Osteoblast (primary cell): ENCODE results near the gene SRCIN1. TPM values are rescaled to one million over a fixed set of nuclear protein-coding genes. Genes with fewer than 3 reads are reported as not detected.

ENCODE experiments used
- DNase-seq: peaks from one replicate; pipeline ENCODE4 v3.0.0; 2011; ENCODE audit warnings: low spot score, mixed read lengths; ENCODE audit not compliant: insufficient read length; ENCODE audit errors: missing footprints
- H2AFZ ChIP-seq: 2 replicates; pipeline ENCODE4 v1.6.0; 2011; ENCODE audit warnings: mild to moderate bottlenecking, low read length
- H3K27ac ChIP-seq: 2 replicates; pipeline ENCODE4 v1.5.1; 2011; ENCODE audit warnings: mild to moderate bottlenecking, low read depth, low read length, moderate library complexity
- H3K27me3 ChIP-seq: 2 replicates; pipeline ENCODE4 v1.6.0; 2012; ENCODE audit warnings: mild to moderate bottlenecking, control low read depth, inconsistent platforms, low read length, moderate library complexity; ENCODE audit not compliant: insufficient read depth
- H3K36me3 ChIP-seq: 2 replicates; pipeline ENCODE4 v1.5.1; 2011; ENCODE audit warnings: mild to moderate bottlenecking, low read length, control low read depth, moderate library complexity; ENCODE audit not compliant: insufficient read depth
- H3K4me1 ChIP-seq: 2 replicates; pipeline ENCODE4 v1.5.1; 2011; ENCODE audit warnings: mild to moderate bottlenecking, low read length, control low read depth, moderate library complexity; ENCODE audit not compliant: insufficient read depth
- H3K4me2 ChIP-seq: 2 replicates; pipeline ENCODE4 v1.6.0; 2011; ENCODE audit warnings: mild to moderate bottlenecking, low read length; ENCODE audit not compliant: insufficient read depth
- H3K4me3 ChIP-seq: fragments of 200-600 bp; sonication (generic); 3 replicates; pipeline ENCODE4 v1.5.1; 2012; ENCODE audit warnings: mild to moderate bottlenecking, low read length, inconsistent platforms; ENCODE audit not compliant: insufficient read depth
- H3K79me2 ChIP-seq: 2 replicates; pipeline ENCODE4 v1.6.0; 2012; ENCODE audit warnings: mild to moderate bottlenecking, low read length, control low read depth, inconsistent platforms; ENCODE audit not compliant: insufficient read depth
- H3K9me3 ChIP-seq: 2 replicates; pipeline ENCODE4 v1.5.1; 2011; ENCODE audit warnings: low read depth, low read length, control low read depth
- H4K20me1 ChIP-seq: 2 replicates; pipeline ENCODE4 v1.6.0; 2012; ENCODE audit warnings: mild to moderate bottlenecking, low read length, control low read depth; ENCODE audit not compliant: insufficient read depth
- total RNA-seq: library from RNA; depleted of rRNA; stranded (reverse); fragments of >200 nt; gene quantifications from 2 replicates; pipeline ENCODE4 v1.2.3, GENCODE V29; 2012
- TF ChIP-seq, protein P1 (sequence below): IDR thresholded peaks from 2 replicates; pipeline ENCODE4 v1.5.1; 2011; ENCODE audit warnings: mild to moderate bottlenecking, low read depth, low read length, moderate library complexity; ENCODE audit errors: extremely low read depth

SRCIN1 gene
- total RNA-seq, 1 donor: not detected

DNA sequence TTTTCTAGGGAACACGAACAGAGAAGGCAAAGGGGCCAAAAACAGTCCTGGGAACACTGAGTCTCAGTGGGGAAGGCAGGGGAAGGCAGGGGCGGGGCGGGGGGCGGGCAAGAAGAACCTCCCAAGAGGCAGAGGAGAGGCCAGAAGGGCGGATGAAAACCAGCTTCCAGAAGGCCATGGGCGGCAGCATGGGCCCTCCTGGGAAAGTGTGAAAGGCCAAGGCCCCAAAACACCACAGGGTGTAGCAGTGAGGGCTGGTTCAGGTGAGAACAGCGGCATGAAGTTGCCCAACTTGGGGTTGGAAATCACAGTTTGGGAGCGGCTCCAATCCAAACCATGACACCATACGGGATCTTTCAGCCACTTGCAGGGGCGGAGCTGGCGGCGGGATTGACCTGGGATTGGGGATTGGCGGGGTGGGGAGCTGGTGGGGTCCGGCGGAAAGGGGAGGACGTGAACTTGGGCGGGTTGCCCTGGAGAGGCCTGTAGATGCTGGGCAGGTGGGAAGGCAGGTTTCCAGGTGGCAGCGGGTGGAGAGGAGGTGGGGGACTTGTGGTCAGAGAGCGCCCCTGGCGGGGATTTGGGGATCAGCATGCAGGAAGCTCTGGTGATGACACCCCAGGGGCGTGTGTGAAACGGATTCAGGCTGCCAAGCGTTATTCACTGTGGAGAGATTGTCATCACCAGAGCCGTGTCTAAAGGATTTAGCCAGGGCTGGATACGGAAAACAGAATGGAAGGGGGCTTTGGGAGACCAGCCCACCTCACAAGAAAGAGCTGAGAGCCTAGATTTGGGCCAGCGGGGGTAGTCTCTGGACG lies 96.6 kb downstream of the SRCIN1 start:
- peak overlapping the region; percentile 68 for H3K4me2 ChIP-seq
- H3K27ac ChIP-seq: no peak overlapping the region
- H3K79me2 ChIP-seq: no peaks in the 10 kb centered on the region
- peaks cover 25% of the 10 kb centered on the region for H3K4me1 ChIP-seq
- TF ChIP-seq, protein P1, sequence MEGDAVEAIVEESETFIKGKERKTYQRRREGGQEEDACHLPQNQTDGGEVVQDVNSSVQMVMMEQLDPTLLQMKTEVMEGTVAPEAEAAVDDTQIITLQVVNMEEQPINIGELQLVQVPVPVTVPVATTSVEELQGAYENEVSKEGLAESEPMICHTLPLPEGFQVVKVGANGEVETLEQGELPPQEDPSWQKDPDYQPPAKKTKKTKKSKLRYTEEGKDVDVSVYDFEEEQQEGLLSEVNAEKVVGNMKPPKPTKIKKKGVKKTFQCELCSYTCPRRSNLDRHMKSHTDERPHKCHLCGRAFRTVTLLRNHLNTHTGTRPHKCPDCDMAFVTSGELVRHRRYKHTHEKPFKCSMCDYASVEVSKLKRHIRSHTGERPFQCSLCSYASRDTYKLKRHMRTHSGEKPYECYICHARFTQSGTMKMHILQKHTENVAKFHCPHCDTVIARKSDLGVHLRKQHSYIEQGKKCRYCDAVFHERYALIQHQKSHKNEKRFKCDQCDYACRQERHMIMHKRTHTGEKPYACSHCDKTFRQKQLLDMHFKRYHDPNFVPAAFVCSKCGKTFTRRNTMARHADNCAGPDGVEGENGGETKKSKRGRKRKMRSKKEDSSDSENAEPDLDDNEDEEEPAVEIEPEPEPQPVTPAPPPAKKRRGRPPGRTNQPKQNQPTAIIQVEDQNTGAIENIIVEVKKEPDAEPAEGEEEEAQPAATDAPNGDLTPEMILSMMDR: peak; percentile 89
- H3K4me3 ChIP-seq: peak overlapping the region; percentile 43
- H3K9me3 ChIP-seq: no peaks in the 10 kb centered on the region
- H2AFZ ChIP-seq: no peak overlapping the region
- H4K20me1 ChIP-seq: peaks cover 34% of the 10 kb centered on the region
- H3K27me3 ChIP-seq: no peaks in the 10 kb centered on the region
- H3K36me3 ChIP-seq: peaks cover 35% of the 10 kb centered on the region
- DNase-seq: peak; percentile 99

DNA sequence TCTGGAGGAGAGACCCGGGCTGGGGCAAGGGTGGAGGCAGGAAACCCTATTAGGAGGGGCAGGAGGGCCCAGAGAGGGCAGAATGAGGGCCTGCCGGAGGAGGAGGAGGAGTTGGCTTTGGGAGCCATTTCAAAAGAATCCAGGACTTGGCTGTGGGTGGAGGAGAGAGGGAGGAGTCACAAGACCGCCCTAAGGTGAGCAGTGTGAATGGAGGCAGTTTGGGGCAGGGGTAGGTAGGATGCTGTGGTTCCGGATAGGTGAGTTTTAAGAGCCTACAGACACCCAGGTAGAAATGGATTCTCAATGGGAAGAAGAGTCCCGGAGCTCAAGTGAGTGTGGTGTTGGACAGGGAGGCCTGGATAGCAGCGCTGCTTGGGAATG lies 97.2 kb downstream of the SRCIN1 start:
- Histone ChIP-seq H3K9me3 (no peaks in the 10 kb centered on the region), H3K27me3 (no peaks in the 10 kb centered on the region), H3K4me3 (no peak overlapping the region), H3K4me2 (no peak overlapping the region), H4K20me1 (peaks cover 34% of the 10 kb centered on the region), H2AFZ (no peak overlapping the region), H3K36me3 (peaks cover 41% of the 10 kb centered on the region), H3K79me2 (no peaks in the 10 kb centered on the region), H3K4me1 (peaks cover 25% of the 10 kb centered on the region), H3K27ac (no peak overlapping the region)
- TF ChIP-seq, protein P1: no peak
- peak; percentile 70 for DNase-seq

DNA sequence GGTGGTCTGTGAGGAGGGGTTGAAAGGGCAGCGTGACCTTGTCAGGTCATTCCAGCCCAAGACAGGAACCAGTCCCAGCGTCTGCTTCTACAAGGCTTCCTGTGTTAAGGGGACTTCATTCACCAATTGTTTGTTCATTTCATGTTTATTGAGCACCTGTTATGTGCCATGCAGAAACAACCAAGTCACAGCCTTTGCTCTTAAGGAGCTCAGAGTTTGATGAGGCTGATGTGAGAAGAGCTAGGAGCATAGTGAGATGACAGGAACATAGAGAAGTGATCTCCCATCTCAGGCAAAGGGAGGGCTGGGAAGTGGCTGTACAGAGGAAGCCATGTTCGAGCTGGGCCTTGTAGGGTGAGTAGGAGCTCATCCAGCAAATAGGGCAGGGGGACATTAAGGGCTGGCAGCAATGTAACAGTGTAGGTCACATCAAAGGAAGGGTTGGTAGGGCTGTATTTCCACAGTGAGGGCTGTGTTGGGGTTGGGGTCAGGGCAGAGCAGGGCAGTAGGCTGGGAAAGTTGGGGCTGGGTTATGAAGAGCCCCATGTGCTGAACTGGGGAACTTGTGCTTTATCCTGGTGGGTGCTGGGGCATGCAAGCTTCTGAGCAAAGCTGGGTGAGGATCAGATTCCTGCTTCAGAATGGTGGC lies 97.7 kb downstream of the SRCIN1 start:
- H3K9me3 ChIP-seq: no peaks in the 10 kb centered on the region
- H3K4me1 ChIP-seq: peaks cover 25% of the 10 kb centered on the region
- H3K4me2 ChIP-seq: no peak overlapping the region
- no peak overlapping the region for H2AFZ ChIP-seq
- H3K79me2 ChIP-seq: no peaks in the 10 kb centered on the region
- TF ChIP-seq, protein P1: no peak
- peaks cover 36% of the 10 kb centered on the region for H4K20me1 ChIP-seq
- peak; percentile 69 for DNase-seq
- H3K36me3 ChIP-seq: peaks cover 47% of the 10 kb centered on the region
- no peaks in the 10 kb centered on the region for H3K27me3 ChIP-seq
- no peak overlapping the region for H3K4me3 ChIP-seq
- no peak overlapping the region for H3K27ac ChIP-seq

DNA sequence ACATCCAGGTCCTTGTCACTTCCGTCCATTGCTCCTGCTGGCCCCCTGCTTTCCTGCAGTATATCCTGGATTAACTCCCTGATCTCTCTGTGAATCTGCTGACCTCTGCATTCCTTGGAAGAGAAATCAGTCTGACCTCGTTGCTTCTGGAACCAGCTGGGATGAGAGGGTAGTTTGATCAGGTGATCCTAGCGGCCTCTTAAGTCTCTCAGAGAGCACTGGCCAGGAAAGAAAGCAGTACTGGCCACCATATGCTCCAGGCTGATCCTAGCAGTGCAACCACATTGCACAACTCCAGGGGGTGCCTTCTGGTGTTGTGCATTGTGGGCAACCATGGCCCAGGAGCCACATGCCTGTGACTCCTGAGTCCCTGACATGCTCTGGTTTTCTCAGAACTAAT lies 98.3 kb downstream of the SRCIN1 start:
- TF ChIP-seq, protein P1: no peak
- Histone ChIP-seq H3K27me3 (no peaks in the 10 kb centered on the region), H2AFZ (no peak overlapping the region), H3K4me1 (peaks cover 25% of the 10 kb centered on the region), H3K4me3 (no peak overlapping the region), H3K79me2 (no peaks in the 10 kb centered on the region), H3K27ac (no peak overlapping the region), H4K20me1 (peaks cover 34% of the 10 kb centered on the region), H3K36me3 (peaks cover 51% of the 10 kb centered on the region), H3K4me2 (no peak overlapping the region), H3K9me3 (no peaks in the 10 kb centered on the region)
- DNase-seq: peak; percentile 27
